Measurements from ENCODE around the gene TP53INP2.

The TP53INP2 gene

GRCh38 chr20:34709831-34710567 is 5.9 kb downstream of the TP53INP2 start:
- no peaks in the 10 kb centered on the region for H3K36me3 ChIP-seq (ENCODE audit: control insufficient read depth, low read length)
- H3F3A ChIP-seq (ENCODE audit: control insufficient read depth, insufficient read depth) = peaks cover 11% of the 10 kb centered on the region
- H3K4me3 ChIP-seq (ENCODE audit: low read length) = peak overlapping the region; percentile 92
- H3K9me3 ChIP-seq (ENCODE audit: control insufficient read depth, insufficient read depth, low read length) = no peaks in the 10 kb centered on the region
- 0 out of 2 replicates have a peak, but pooled peaks cover 2% of the 10 kb centered on the region for H3K27me3 ChIP-seq (ENCODE audit: control insufficient read depth, low read length)
- H3K27ac ChIP-seq (ENCODE audit: low read depth, low read length) = 0 out of 2 replicates have a peak overlapping the region, but pooled peaks have one; percentile 57
- H3K79me2 ChIP-seq (ENCODE audit: control insufficient read depth, low read length) = no peaks in the 10 kb centered on the region
- TF ChIP-seq, protein P1, sequence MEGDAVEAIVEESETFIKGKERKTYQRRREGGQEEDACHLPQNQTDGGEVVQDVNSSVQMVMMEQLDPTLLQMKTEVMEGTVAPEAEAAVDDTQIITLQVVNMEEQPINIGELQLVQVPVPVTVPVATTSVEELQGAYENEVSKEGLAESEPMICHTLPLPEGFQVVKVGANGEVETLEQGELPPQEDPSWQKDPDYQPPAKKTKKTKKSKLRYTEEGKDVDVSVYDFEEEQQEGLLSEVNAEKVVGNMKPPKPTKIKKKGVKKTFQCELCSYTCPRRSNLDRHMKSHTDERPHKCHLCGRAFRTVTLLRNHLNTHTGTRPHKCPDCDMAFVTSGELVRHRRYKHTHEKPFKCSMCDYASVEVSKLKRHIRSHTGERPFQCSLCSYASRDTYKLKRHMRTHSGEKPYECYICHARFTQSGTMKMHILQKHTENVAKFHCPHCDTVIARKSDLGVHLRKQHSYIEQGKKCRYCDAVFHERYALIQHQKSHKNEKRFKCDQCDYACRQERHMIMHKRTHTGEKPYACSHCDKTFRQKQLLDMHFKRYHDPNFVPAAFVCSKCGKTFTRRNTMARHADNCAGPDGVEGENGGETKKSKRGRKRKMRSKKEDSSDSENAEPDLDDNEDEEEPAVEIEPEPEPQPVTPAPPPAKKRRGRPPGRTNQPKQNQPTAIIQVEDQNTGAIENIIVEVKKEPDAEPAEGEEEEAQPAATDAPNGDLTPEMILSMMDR (IDR thresholded peaks at IDR 0.05; ENCODE audit: low read depth, low read length, poor library complexity, severe bottlenecking) = peak; percentile 67
- no peak for TF ChIP-seq EZH2phosphoT487 (IDR thresholded peaks at IDR 0.05; ENCODE audit: borderline replicate concordance, low read length)
- H4K20me1 ChIP-seq (ENCODE audit: control insufficient read depth, insufficient read depth, low read depth, low read length) = no peaks in the 10 kb centered on the region
- peaks cover 22% of the 10 kb centered on the region for H3K4me1 ChIP-seq (ENCODE audit: control insufficient read depth, low read length)
- H3K4me2 ChIP-seq (ENCODE audit: low read length) = peak overlapping the region; percentile 95
- no peaks in the 10 kb centered on the region for H3K9me2 ChIP-seq (replicated peaks; ENCODE audit: control insufficient read depth, low read length)

DNA sequence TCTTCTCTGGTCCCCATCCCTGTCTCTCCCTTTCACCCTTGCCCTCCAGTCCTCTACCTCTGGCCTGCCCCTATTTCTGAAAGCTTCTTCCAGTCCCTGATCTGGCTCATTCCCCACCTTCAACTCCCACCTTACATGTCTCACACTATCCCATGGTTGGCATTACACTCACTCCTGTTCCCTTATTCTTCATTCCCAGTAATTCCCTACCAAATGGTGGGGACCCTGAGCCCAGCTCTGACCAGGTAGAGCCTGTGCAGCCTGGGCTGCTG is 6.4 kb downstream of the TP53INP2 start:
- no peak overlapping the region for H3K27ac ChIP-seq (ENCODE audit: low read depth, low read length)
- no peaks in the 10 kb centered on the region for H3K79me2 ChIP-seq (ENCODE audit: control insufficient read depth, low read length)
- peaks cover 9% of the 10 kb centered on the region for H3F3A ChIP-seq (ENCODE audit: control insufficient read depth, insufficient read depth)
- peak overlapping the region; percentile 92 for H3K4me3 ChIP-seq (ENCODE audit: low read length)
- H3K36me3 ChIP-seq (ENCODE audit: control insufficient read depth, low read length) = no peaks in the 10 kb centered on the region
- H4K20me1 ChIP-seq (ENCODE audit: control insufficient read depth, insufficient read depth, low read depth, low read length) = no peaks in the 10 kb centered on the region
- TF ChIP-seq EZH2phosphoT487 (IDR thresholded peaks at IDR 0.05; ENCODE audit: borderline replicate concordance, low read length) = no peak
- TF ChIP-seq, protein P1 (IDR thresholded peaks at IDR 0.05; ENCODE audit: low read depth, low read length, poor library complexity, severe bottlenecking) = no peak
- no peaks in the 10 kb centered on the region for H3K9me2 ChIP-seq (replicated peaks; ENCODE audit: control insufficient read depth, low read length)
- H3K9me3 ChIP-seq (ENCODE audit: control insufficient read depth, insufficient read depth, low read length) = no peaks in the 10 kb centered on the region
- 0 out of 2 replicates have a peak, but pooled peaks cover 2% of the 10 kb centered on the region for H3K27me3 ChIP-seq (ENCODE audit: control insufficient read depth, low read length)
- peak overlapping the region; percentile 95 for H3K4me2 ChIP-seq (ENCODE audit: low read length)
- peaks cover 19% of the 10 kb centered on the region for H3K4me1 ChIP-seq (ENCODE audit: control insufficient read depth, low read length)

GRCh38 chr20:34710861-34711574 is 6.9 kb downstream of the TP53INP2 start:
- no peaks in the 10 kb centered on the region for H3K79me2 ChIP-seq (ENCODE audit: control insufficient read depth, low read length)
- H3K4me1 ChIP-seq (ENCODE audit: control insufficient read depth, low read length) = peaks cover 19% of the 10 kb centered on the region
- no peak overlapping the region for H3K27ac ChIP-seq (ENCODE audit: low read depth, low read length)
- peak overlapping the region; percentile 95 for H3K4me2 ChIP-seq (ENCODE audit: low read length)
- no peaks in the 10 kb centered on the region for H4K20me1 ChIP-seq (ENCODE audit: control insufficient read depth, insufficient read depth, low read depth, low read length)
- H3F3A ChIP-seq (ENCODE audit: control insufficient read depth, insufficient read depth) = peaks cover 9% of the 10 kb centered on the region
- no peaks in the 10 kb centered on the region for H3K36me3 ChIP-seq (ENCODE audit: control insufficient read depth, low read length)
- H3K9me2 ChIP-seq (replicated peaks; ENCODE audit: control insufficient read depth, low read length) = no peaks in the 10 kb centered on the region
- no peak overlapping the region for H3K4me3 ChIP-seq (ENCODE audit: low read length)
- H3K9me3 ChIP-seq (ENCODE audit: control insufficient read depth, insufficient read depth, low read length) = no peaks in the 10 kb centered on the region
- TF ChIP-seq, protein P1 (IDR thresholded peaks at IDR 0.05; ENCODE audit: low read depth, low read length, poor library complexity, severe bottlenecking) = no peak
- no peak for TF ChIP-seq EZH2phosphoT487 (IDR thresholded peaks at IDR 0.05; ENCODE audit: borderline replicate concordance, low read length)
- H3K27me3 ChIP-seq (ENCODE audit: control insufficient read depth, low read length) = 0 out of 2 replicates have a peak, but pooled peaks cover 2% of the 10 kb centered on the region
